A549 (cell line): ENCODE results near the gene C1QTNF4. TPM values are rescaled to one million over a fixed set of nuclear protein-coding genes. Genes with fewer than 3 reads are reported as not detected.

Experiments
- ATAC-seq, 2 experiments: fragments of 200-7000 bp in 1 of 2; fragments of >200 bp in 1 of 2; cut with Nextera tagmentation in 1 of 2; cut with Tn5 transposase in 1 of 2; 3 replicates each; pipeline versions ENCODE4 v1.8.0 to v1.9.1; 2018 to 2020; ENCODE audit warnings: mild to moderate bottlenecking in 1 of 2, moderate library complexity in 1 of 2
- CTCF ChIA-PET: fragments of 300-600 bp; sonication (Branson Sonifier 250); formaldehyde crosslinking; extraction: SDS; loops from one replicate; lab custom pipeline; 2021; ENCODE audit warnings: antibody characterized with exemption, inconsistent platforms; lab: Yijun Ruan, JAX
- POLR2A ChIA-PET: fragments of 350-600 bp; formaldehyde crosslinking; extraction: SDS; loops from one replicate; lab custom pipeline; 2021; ENCODE audit warnings: antibody characterized with exemption, inconsistent platforms; lab: Yijun Ruan, JAX
- DNase-seq, 2 experiments: peaks; one replicate each; pipeline versions ENCODE4 v3.0.0 to v3.0.0-alpha.2; 2011 to 2016; ENCODE audit warnings: low read depth in 1 of 2, low spot score in 1 of 2
- FAIRE-seq: peaks from 2 replicates; lab custom pipeline; 2011; peaks lifted over from hg19 to GRCh38; lab: Jason Lieb, UNC
- H3K27ac ChIP-seq, 2 experiments: fragments of >200 bp; sonication (Bioruptor Twin); formaldehyde crosslinking; 3 replicates each; pipeline ENCODE4 v1.5.1; 2016 to 2017
- H3K4me1 ChIP-seq: fragments of >200 bp; sonication (Bioruptor Twin); formaldehyde crosslinking; 3 replicates; pipeline ENCODE4 v1.6.1; 2016
- H3K4me2 ChIP-seq: fragments of >200 bp; sonication (Bioruptor Twin); formaldehyde crosslinking; 3 replicates; pipeline ENCODE4 v1.6.1; 2016
- H3K4me3 ChIP-seq: fragments of >200 bp; sonication (Bioruptor Twin); formaldehyde crosslinking; 3 replicates; pipeline ENCODE4 v1.5.1; 2016
- H3K9me3 ChIP-seq: fragments of >200 bp; sonication (Bioruptor Twin); formaldehyde crosslinking; 3 replicates; pipeline ENCODE4 v1.6.1; 2016
- BCL3 ChIP-seq: fragments of >200 bp; sonication (Bioruptor Twin); formaldehyde crosslinking; IDR thresholded peaks from 3 replicates; pipeline ENCODE4 v1.6.1; 2016
- BHLHE40 ChIP-seq: IDR thresholded peaks from 2 replicates; pipeline ENCODE4 v1.6.1; 2012; ENCODE audit warnings: low read depth, low read length, inconsistent platforms
- CBX2 ChIP-seq: fragments of 200-600 bp; sonication (generic); IDR thresholded peaks from 2 replicates; pipeline ENCODE4 v1.6.1; 2016; ENCODE audit warnings: low read depth, mild to moderate bottlenecking, borderline replicate concordance
- CEBPB ChIP-seq, 2 experiments: fragments of >200 bp in 1 of 2; sonication (Bioruptor Twin) in 1 of 2; formaldehyde crosslinking in 1 of 2; IDR thresholded peaks; 2 replicates each; pipeline ENCODE4 v1.6.1; 2012 to 2016
- EHF ChIP-seq: fragments of 250-450 bp; sonication (Bioruptor Pico); IDR thresholded peaks from 2 replicates; pipeline ENCODE4 v1.5.0; 2020; ENCODE audit warnings: mild to moderate bottlenecking
- EHMT2 ChIP-seq: fragments of 200-600 bp; sonication (generic); IDR thresholded peaks from 2 replicates; pipeline ENCODE4 v1.6.1; 2016; ENCODE audit warnings: antibody characterized with exemption, low read depth, mild to moderate bottlenecking, moderate library complexity
- ESRRA ChIP-seq: fragments of 150-350 bp; IDR thresholded peaks from 2 replicates; pipeline ENCODE4 v1.6.1; 2014; ENCODE audit warnings: mild to moderate bottlenecking, low read length, borderline replicate concordance
- FOSB ChIP-seq: fragments of 250-450 bp; sonication (Bioruptor Pico); IDR thresholded peaks from 2 replicates; pipeline ENCODE4 v1.5.0; 2020; ENCODE audit warnings: mild to moderate bottlenecking, moderate library complexity
- FOXS1 ChIP-seq: fragments of 250-450 bp; sonication (Bioruptor Pico); IDR thresholded peaks from 2 replicates; pipeline ENCODE4 v1.5.0; 2020; ENCODE audit warnings: mild to moderate bottlenecking, moderate library complexity
- GATA3 ChIP-seq: IDR thresholded peaks from 2 replicates; pipeline ENCODE4 v1.6.1; 2012; ENCODE audit warnings: borderline replicate concordance
- HDAC2 ChIP-seq: fragments of 200-600 bp; sonication (generic); IDR thresholded peaks from 2 replicates; pipeline ENCODE4 v1.6.1; 2016
- HEYL ChIP-seq: fragments of 250-450 bp; sonication (Bioruptor Pico); IDR thresholded peaks from 2 replicates; pipeline ENCODE4 v1.8.0; 2021; ENCODE audit warnings: mild to moderate bottlenecking, moderate library complexity
- HOXA7 ChIP-seq: fragments of 250-450 bp; sonication (Bioruptor Pico); IDR thresholded peaks from 2 replicates; pipeline ENCODE4 v1.5.0; 2020; ENCODE audit warnings: mild to moderate bottlenecking, moderate library complexity
- JUNB ChIP-seq: fragments of >200 bp; sonication (Bioruptor Twin); formaldehyde crosslinking; IDR thresholded peaks from 2 replicates; pipeline ENCODE4 v1.6.1; 2016
- MAZ ChIP-seq: fragments of 150-350 bp; IDR thresholded peaks from 2 replicates; pipeline ENCODE4 v1.6.1; 2014; ENCODE audit warnings: antibody characterized with exemption, low read depth, low read length, borderline replicate concordance
- NFE2L2 ChIP-seq: fragments of 150-350 bp; conservative IDR thresholded peaks from 2 replicates; pipeline ENCODE4 v1.6.1; 2014; ENCODE audit warnings: low read length
- PBX3 ChIP-seq: IDR thresholded peaks from 2 replicates; pipeline ENCODE4 v1.6.1; 2012
- PHF8 ChIP-seq: fragments of 200-600 bp; sonication (generic); IDR thresholded peaks from 2 replicates; pipeline ENCODE4 v1.6.1; 2016; ENCODE audit warnings: low read depth, mild to moderate bottlenecking, antibody characterized with exemption, moderate library complexity, borderline replicate concordance
- POLR2A ChIP-seq: IDR thresholded peaks from 2 replicates; pipeline ENCODE4 v1.6.1; 2012; ENCODE audit warnings: mild to moderate bottlenecking, low read length
- RAD21 ChIP-seq, 2 experiments: fragments of >200 bp in 1 of 2; sonication (Bioruptor Twin) in 1 of 2; formaldehyde crosslinking in 1 of 2; IDR thresholded peaks in 1 of 2; conservative IDR thresholded peaks in 1 of 2; 2 replicates in 1 of 2; 3 replicates in 1 of 2; pipeline ENCODE4 v1.6.1; 2012 to 2018; ENCODE audit warnings: inconsistent platforms in 1 of 2
- RFX5 ChIP-seq: fragments of 450-650 bp; IDR thresholded peaks from 2 replicates; pipeline ENCODE4 v1.7.1; 2014; ENCODE audit warnings: antibody characterized with exemption, mild to moderate bottlenecking, moderate library complexity
- SMC3 ChIP-seq: fragments of >200 bp; sonication (Bioruptor Twin); formaldehyde crosslinking; IDR thresholded peaks from 3 replicates; pipeline ENCODE4 v1.6.1; 2018; ENCODE audit warnings: inconsistent platforms
- TFCP2L1 ChIP-seq: fragments of 250-450 bp; sonication (Bioruptor Pico); IDR thresholded peaks from 2 replicates; pipeline ENCODE4 v1.5.0; 2021; ENCODE audit warnings: mild to moderate bottlenecking
- TP53 ChIP-seq: fragments of 250-450 bp; sonication (Bioruptor Pico); IDR thresholded peaks from 2 replicates; pipeline ENCODE4 v1.5.0; 2021; ENCODE audit warnings: mild to moderate bottlenecking, moderate library complexity
- ZFP36 ChIP-seq: fragments of 450-650 bp; IDR thresholded peaks from 2 replicates; pipeline ENCODE4 v1.6.1; 2014; ENCODE audit warnings: borderline replicate concordance; ENCODE audit not compliant: partially characterized antibody
- ZSCAN20 ChIP-seq: fragments of 250-450 bp; sonication (Bioruptor Pico); IDR thresholded peaks from 2 replicates; pipeline ENCODE4 v1.8.0; 2022; ENCODE audit warnings: mild to moderate bottlenecking, moderate library complexity
- WGBS: methylation state at CpG from one replicate; pipeline ENCODE4 v1.1.6; 2017; ENCODE audit errors: missing lambda C conversion rate; 5-methylcytosine and 5-hydroxymethylcytosine counted together
- polyA plus RNA-seq, 4 experiments: library from polyadenylated mRNA; depleted of rRNA in 3 of 4; stranded (reverse); fragments of >200 nt; fragmentation: RNase III in 1 of 4; extraction: RNeasy Plus Mini Kit Qiagen cat#74134 plus additional on column Dnase treatment in 1 of 4; gene quantifications; 2 replicates in 3 of 4; 3 replicates in 1 of 4; pipeline ENCODE4 v1.2.3, GENCODE V29; 2011 to 2017

The C1QTNF4 gene
- polyA plus RNA-seq, 2 of the 4 experiments (the other 2 are of a cell fraction): not detected

- TF ChIP-seq TFCP2L1 (CRISPR knock-in tag): no peak
- TF ChIP-seq MAZ: no peak
- TF ChIP-seq HEYL: no peak
- TF ChIP-seq ZSCAN20 (CRISPR knock-in tag): no peak
- TF ChIP-seq RAD21 (conservative IDR thresholded peaks at IDR 0.05 in 1 of 2, IDR thresholded peaks at IDR 0.05 in 1 of 2): no peak
- TF ChIP-seq HOXA7 (CRISPR knock-in tag): no peak
- no peak for TF ChIP-seq ZFP36
- TF ChIP-seq PHF8: no peak
- no peak for DNase-seq
- ChIA-PET POLR2A (interaction anchor here (0.9 to 2.0 kb wide), 3 partner anchors 12 to 151 kb away, joined by 3 to 6 read pairs (median 3); partner anchors contain the start of genes AGBL2, PSMC3 and PTPMT1), CTCF (interaction anchor here (0.5 to 3.1 kb wide), 6 partner anchors 8 to 699 kb away, joined by 4 to 17 read pairs (median 4); partner anchors contain the start of gene CELF1)
- Histone ChIP-seq H3K4me3 (peak overlapping the region; percentile 88), H3K27ac (peak overlapping the region in 1 of 2 experiments; percentile 96; a peak in 4 of 6 replicates), H3K9me3 (no peaks in the 10 kb centered on the region), H3K4me2 (peak overlapping the region; percentile 88), H3K4me1 (peaks cover 20% of the 10 kb centered on the region)
- ATAC-seq: no peak
- no peak for FAIRE-seq
- WGBS: 71% methylated on average over 13 of the region's 13 CpGs
Measured at GRCh38 chr11:47577460-47578041, 16.7 kb downstream of the C1QTNF4 start.

DNA sequence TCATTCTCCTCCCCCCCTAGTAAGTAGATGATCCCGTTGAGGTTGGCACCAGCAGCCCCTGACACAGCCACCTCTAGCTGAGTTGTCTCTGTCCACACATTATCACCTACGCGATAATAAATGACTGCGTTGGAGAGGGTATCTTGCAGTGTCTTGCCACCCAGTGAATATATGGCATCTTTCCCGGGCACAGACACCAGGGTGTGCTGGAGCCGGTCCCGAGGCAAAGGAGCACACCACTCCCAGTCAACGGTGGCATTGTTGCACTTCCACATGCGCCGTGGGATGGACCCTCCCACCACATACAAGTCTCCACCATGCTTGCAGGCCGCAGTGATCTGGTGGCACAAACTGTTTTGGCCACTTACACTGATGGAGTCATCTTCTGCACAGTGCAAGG, 20.9 kb downstream of the C1QTNF4 start:
- CTCF ChIA-PET: interaction anchor here (0.7 to 1.7 kb wide), 3 partner anchors 9 to 20 kb away, joined by 4 to 6 read pairs (median 4); partner anchors contain the start of gene PTPMT1
- ATAC-seq: no peak; a peak in 1 of 6 replicates
- Histone ChIP-seq H3K4me1 (peaks cover 12% of the 10 kb centered on the region), H3K4me3 (no peak overlapping the region), H3K27ac (no peak overlapping the region), H3K9me3 (no peaks in the 10 kb centered on the region), H3K4me2 (no peak overlapping the region)
- no peak for DNase-seq
- 89% methylated on average over 11 of the region's 11 CpGs for WGBS
- FAIRE-seq: no peak
- TF ChIP-seq RFX5 (no peak), EHMT2 (no peak), MAZ (no peak), TP53 (no peak), CEBPB (IDR thresholded peaks at IDR 0.05) (no peak), BCL3 (no peak), ZFP36 (no peak), FOSB (CRISPR knock-in tag) (no peak), POLR2A (no peak), HDAC2 (no peak), GATA3 (no peak), FOXS1 (CRISPR knock-in tag) (no peak), CBX2 (no peak)
- POLR2A ChIA-PET: interaction anchor here (1.1 kb wide), 1 partner anchor 8 kb away, joined by 4 read pairs; the partner anchor contains the start of gene PTPMT1

- H3K27ac ChIP-seq: no peak overlapping the region
- FAIRE-seq (no peak), DNase-seq (no peak), ATAC-seq (no peak; a peak in 1 of 6 replicates)
- H3K9me3 ChIP-seq: no peaks in the 10 kb centered on the region
- peaks cover 8% of the 10 kb centered on the region for H3K4me1 ChIP-seq
- ChIA-PET POLR2A (no interaction called here), CTCF (interaction anchor here (0.7 to 1.7 kb wide), 3 partner anchors 8 to 19 kb away, joined by 4 to 6 read pairs (median 4); partner anchors contain the start of gene PTPMT1)
- H3K4me3 ChIP-seq: no peak overlapping the region
- 81% methylated on average over 6 of the region's 8 CpGs for WGBS
- no peak for TF ChIP-seq EHF (CRISPR knock-in tag)
- TF ChIP-seq HOXA7 (CRISPR knock-in tag): no peak
- TF ChIP-seq BHLHE40: no peak
- TF ChIP-seq PBX3: no peak
- TF ChIP-seq JUNB: no peak
- no peak for TF ChIP-seq NFE2L2
- TF ChIP-seq SMC3: no peak
- TF ChIP-seq ESRRA: no peak
- TF ChIP-seq PHF8: no peak
- H3K4me2 ChIP-seq: no peak overlapping the region
Measured at GRCh38 chr11:47572715-47573255, 21.4 kb downstream of the C1QTNF4 start.
